Fibroblast of villous mesenchyme (primary cell): ENCODE results near the gene TRPM7. TPM values are rescaled to one million over a fixed set of nuclear protein-coding genes. Genes with fewer than 3 reads are reported as not detected.

Experiments used
- DNase-seq: peaks from one replicate; pipeline ENCODE4 v3.0.0-alpha.2; 2010; ENCODE audit warnings: low read depth
- H3K4me3 ChIP-seq: 2 replicates; pipeline ENCODE4 v1.5.1; 2011; ENCODE audit warnings: low read depth, mild to moderate bottlenecking, low read length
- small RNA-seq: library from RNA; depleted of rRNA; stranded (forward); fragments of <200 nt; gene quantifications from one replicate; pipeline ENCODE3, GENCODE V24; 2012
- total RNA-seq: library from RNA; depleted of rRNA; stranded (reverse); fragments of >200 nt; gene quantifications from 2 replicates; pipeline ENCODE4 v1.2.3, GENCODE V29; 2012
- TF ChIP-seq, protein P1 (sequence below): IDR thresholded peaks from 2 replicates; pipeline ENCODE4 v1.5.1; 2012; ENCODE audit warnings: low read depth, mild to moderate bottlenecking, low read length; ENCODE audit not compliant: insufficient read depth

Gene TRPM7
- total RNA-seq, 1 donor: 69.5 TPM

DNA sequence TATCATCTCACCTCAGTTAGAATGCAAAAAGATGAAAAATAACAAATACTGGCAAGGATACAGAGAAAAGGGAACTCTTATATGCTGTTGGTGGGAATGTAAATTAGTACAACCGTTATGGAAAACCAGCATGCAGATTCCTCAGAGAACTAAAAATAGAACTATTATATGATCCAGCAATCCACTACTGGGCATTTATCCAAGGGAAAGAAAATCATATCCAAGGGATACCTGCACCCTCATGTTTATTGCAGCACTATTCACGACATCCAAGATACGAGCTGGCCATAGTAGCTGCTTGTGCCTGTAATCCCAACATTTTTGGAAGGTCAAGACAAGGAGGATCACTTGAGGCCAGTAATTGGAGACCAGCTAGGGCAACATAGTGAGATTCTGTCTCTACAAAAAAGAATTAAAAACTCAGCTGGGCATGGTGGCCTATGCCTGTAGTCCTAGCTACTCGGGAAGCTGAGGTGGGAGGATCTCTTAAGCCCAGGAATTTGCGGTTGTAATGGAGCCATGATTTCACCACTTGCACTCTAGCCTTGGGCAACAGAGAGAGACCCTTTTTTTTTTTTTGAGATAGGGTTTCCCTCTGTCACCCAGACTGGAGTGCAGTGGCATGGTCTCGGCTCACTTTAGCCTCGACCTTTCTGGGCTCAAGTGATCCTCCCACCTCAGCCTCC lies 166.7 kb downstream of the TRPM7 start:
- TF ChIP-seq, protein P1, sequence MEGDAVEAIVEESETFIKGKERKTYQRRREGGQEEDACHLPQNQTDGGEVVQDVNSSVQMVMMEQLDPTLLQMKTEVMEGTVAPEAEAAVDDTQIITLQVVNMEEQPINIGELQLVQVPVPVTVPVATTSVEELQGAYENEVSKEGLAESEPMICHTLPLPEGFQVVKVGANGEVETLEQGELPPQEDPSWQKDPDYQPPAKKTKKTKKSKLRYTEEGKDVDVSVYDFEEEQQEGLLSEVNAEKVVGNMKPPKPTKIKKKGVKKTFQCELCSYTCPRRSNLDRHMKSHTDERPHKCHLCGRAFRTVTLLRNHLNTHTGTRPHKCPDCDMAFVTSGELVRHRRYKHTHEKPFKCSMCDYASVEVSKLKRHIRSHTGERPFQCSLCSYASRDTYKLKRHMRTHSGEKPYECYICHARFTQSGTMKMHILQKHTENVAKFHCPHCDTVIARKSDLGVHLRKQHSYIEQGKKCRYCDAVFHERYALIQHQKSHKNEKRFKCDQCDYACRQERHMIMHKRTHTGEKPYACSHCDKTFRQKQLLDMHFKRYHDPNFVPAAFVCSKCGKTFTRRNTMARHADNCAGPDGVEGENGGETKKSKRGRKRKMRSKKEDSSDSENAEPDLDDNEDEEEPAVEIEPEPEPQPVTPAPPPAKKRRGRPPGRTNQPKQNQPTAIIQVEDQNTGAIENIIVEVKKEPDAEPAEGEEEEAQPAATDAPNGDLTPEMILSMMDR: no peak
- no peak for DNase-seq
- no peak overlapping the region for H3K4me3 ChIP-seq

DNA sequence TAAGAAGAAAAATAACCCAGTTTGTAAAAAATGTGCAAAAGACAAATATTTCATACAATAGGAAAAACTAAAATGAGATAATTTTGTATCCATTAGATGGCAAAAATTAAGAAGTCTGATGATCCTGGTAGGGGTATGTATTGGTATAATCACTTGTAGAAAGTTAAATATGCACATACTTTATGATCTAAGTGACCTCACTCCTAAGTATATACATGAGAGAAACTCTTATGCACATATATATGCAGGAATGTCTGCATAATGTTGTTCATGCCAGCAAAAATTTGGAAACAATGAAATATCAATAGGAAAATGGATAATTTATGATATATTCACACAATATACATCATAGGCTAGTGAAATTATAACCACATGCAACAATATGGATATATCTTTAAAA lies 173.6 kb downstream of the TRPM7 start:
- DNase-seq: no peak
- TF ChIP-seq, protein P1: no peak
- H3K4me3 ChIP-seq: no peak overlapping the region

Small RNA genes lying within 50 kb of the gene (small RNA-seq; reads per million reads assigned to genes)
- gene RN7SL354P: not detected

Other genes with a start within 250 kb of the TRPM7 start
- gene USP50, start 140.1 kb downstream of the TRPM7 start, total RNA-seq: 1.3 TPM in 1 of 2 replicates, not detected in the other
- 59.9 and 75.6 TPM in 2 replicates for gene SPPL2A, start 78.9 kb upstream of the TRPM7 start, total RNA-seq
- gene AP4E1, start 221.9 kb upstream of the TRPM7 start, total RNA-seq: 16.4 and 26.3 TPM in 2 replicates